Measurements from ENCODE around the gene ZDHHC5. TPM values are rescaled to one million over a fixed set of nuclear protein-coding genes. Genes with fewer than 3 reads are reported as not detected.

The ZDHHC5 gene
- total RNA-seq, 4 donors from 2014 or later = 34.0 to 49.2 (median 46.2) TPM

- no peak overlapping the region for H3K4me3 ChIP-seq
- H3K27ac ChIP-seq = no peak overlapping the region
- DNase-seq (no peak), ATAC-seq (no peak)
- in situ Hi-C loops (cut with MboI; ENCODE audit: low sequenced_read_pairs in 4 of 4) = loop anchor here in 1 of 4 donors (25.0 kb wide), 1 partner anchor 928 kb away; the partner anchor contains the start of genes LPXN and ZFP91
- TF ChIP-seq CTCF (IDR thresholded peaks at IDR 0.05 in 4 of 5, conservative IDR thresholded peaks at IDR 0.05 in 1 of 5) (no peak), POLR2A (IDR thresholded peaks at IDR 0.05) (no peak)
- H3K27me3 ChIP-seq = no peaks in the 10 kb centered on the region
- H3K36me3 ChIP-seq = peaks cover 0 to 39% of the 10 kb centered on the region in 2 donors
- intact Hi-C loops (cut with DNase I; ENCODE audit: low total_unique reads) = no loop called here
- no peaks in the 10 kb centered on the region for H3K9me3 ChIP-seq
- H3K4me1 ChIP-seq = peaks cover 8 to 23% of the 10 kb centered on the region in 2 donors
Observed at GRCh38 chr11:57659669-57660068, 8.2 kb upstream of the ZDHHC5 start.

DNA sequence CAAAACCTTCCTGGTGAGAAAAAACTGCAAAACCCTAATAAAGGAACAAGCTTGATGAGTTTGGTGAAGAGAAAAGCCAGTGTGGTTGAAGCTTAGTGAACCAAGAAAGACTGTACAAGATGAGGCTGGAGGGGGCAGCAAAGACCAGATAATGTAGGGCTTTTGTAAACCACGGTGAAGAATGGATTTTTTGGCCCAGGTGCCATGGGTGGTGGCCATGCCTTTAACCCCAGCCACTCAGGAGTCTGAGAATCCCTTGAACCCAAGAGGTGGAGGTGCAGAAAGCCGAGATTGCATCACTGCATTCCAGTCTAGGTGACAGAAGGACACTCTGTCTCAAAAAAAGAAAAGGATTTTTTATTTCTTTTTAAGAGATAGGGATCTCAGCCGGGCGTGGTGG is 5.0 kb upstream of the ZDHHC5 start:
- Histone ChIP-seq H3K4me3 (no peak overlapping the region), H3K36me3 (peaks cover 0 to 39% of the 10 kb centered on the region in 2 donors), H3K27ac (no peak overlapping the region), H3K27me3 (no peaks in the 10 kb centered on the region), H3K9me3 (no peaks in the 10 kb centered on the region), H3K4me1 (peaks cover 17 to 18% of the 10 kb centered on the region in 2 donors)
- ATAC-seq (no peak), DNase-seq (no peak)
- TF ChIP-seq POLR2A (IDR thresholded peaks at IDR 0.05) = no peak
- no peak for TF ChIP-seq CTCF (IDR thresholded peaks at IDR 0.05 in 4 of 5, conservative IDR thresholded peaks at IDR 0.05 in 1 of 5)
- in situ Hi-C loops (cut with MboI; ENCODE audit: low sequenced_read_pairs in 4 of 4) = loop anchor here in 1 of 4 donors (25.0 kb wide), 1 partner anchor 924 kb away; the partner anchor contains the start of genes LPXN and ZFP91
- intact Hi-C loops (cut with DNase I; ENCODE audit: low total_unique reads) = no loop called here

DNA sequence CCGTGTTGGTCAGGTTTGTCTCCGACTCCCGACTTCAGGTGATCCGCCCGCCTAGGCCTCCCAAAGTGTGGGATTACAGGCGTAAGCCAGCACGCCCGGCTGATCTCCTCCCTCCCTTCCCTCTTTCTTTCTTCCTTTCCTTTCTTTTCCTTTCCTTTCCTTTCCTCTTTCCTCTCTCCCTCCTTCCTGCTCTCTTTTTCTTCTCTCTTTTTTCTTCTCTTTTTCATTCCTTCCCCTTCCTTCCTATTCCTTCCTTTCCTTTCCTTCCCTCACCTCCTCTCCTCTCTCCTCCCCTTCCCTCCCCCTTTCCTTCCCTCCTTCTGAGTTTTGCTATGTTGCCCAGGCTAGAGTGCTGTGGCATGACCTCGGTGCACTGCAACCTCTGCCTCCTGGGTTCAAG is 3.9 kb upstream of the ZDHHC5 start:
- Histone ChIP-seq H3K9me3 (no peaks in the 10 kb centered on the region), H3K36me3 (peaks cover 0 to 39% of the 10 kb centered on the region in 2 donors), H3K27me3 (no peaks in the 10 kb centered on the region), H3K4me3 (no peak overlapping the region), H3K4me1 (peaks cover 11 to 13% of the 10 kb centered on the region in 2 donors), H3K27ac (no peak overlapping the region)
- intact Hi-C loops (cut with DNase I; ENCODE audit: low total_unique reads) (no loop called here), in situ Hi-C loops (cut with MboI; ENCODE audit: low sequenced_read_pairs in 4 of 4) (loop anchor here in 1 of 4 donors (25.0 kb wide), 1 partner anchor 923 kb away; the partner anchor contains the start of genes LPXN and ZFP91)
- no peak for ATAC-seq
- DNase-seq = no peak
- TF ChIP-seq CTCF (IDR thresholded peaks at IDR 0.05 in 4 of 5, conservative IDR thresholded peaks at IDR 0.05 in 1 of 5) = no peak
- TF ChIP-seq POLR2A (IDR thresholded peaks at IDR 0.05) = no peak

- H3K27me3 ChIP-seq = no peaks in the 10 kb centered on the region
- H3K4me3 ChIP-seq = peak overlapping the region; percentile 70 to 85 (median 76)
- H3K9me3 ChIP-seq = no peaks in the 10 kb centered on the region
- H3K4me1 ChIP-seq = peaks cover 19 to 34% of the 10 kb centered on the region in 2 donors
- peaks cover 0 to 13% of the 10 kb centered on the region in 2 donors for H3K36me3 ChIP-seq
- TF ChIP-seq POLR2A (IDR thresholded peaks at IDR 0.05) (peak in 1 of 2 donors; percentile 43), CTCF (IDR thresholded peaks at IDR 0.05 in 4 of 5, conservative IDR thresholded peaks at IDR 0.05 in 1 of 5) (no peak)
- ATAC-seq (peak; percentile 93 to 95), DNase-seq (peak; percentile 99)
- intact Hi-C loops (cut with DNase I; ENCODE audit: low total_unique reads) = loop anchor here (1.0 to 5.0 kb wide), 7 partner anchors 10 to 912 kb away; partner anchors contain the start of genes CLP1, CTNND1, MED19 and SELENOH
- peak overlapping the region; percentile 92 to 97 (median 94) for H3K27ac ChIP-seq
- in situ Hi-C loops (cut with MboI; ENCODE audit: low sequenced_read_pairs in 4 of 4) = loop anchor here in 1 of 4 donors (25.0 kb wide), 1 partner anchor 920 kb away; the partner anchor contains the start of genes LPXN and ZFP91
Observed at GRCh38 chr11:57667117-57667735, 688 bp upstream of the ZDHHC5 start.
